ENCODE results near the gene PDE4D.

DNA sequence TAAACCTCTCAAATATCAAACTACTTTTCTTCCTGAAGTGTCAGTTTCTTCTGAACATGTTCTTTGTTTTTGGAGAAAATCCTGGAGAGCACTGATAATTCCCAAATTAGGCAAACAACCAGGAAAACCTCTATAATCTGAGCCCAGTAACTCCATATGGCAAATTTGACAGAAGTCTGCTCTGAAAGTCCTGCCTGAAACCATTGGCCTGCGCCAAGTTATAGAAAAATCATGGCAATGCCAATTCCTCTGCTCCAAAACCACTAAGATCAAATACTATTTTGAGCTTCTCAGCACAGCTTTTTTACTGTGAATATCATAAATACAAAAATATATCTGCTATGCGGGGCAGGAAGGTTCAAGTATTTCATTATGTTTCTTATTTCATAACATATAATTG is 45.9 kb downstream of the PDE4D start:
- no peak for TF ChIP-seq EZH2 (IDR thresholded peaks at IDR 0.05; ENCODE audit: insufficient read depth, poor library complexity, severe bottlenecking)
- TF ChIP-seq EZH2phosphoT487 (IDR thresholded peaks at IDR 0.05; ENCODE audit: insufficient read depth, low read depth), result no peak

Measured in GM23248 (cell line).